Measurements from ENCODE around the gene CREBBP.

DNA sequence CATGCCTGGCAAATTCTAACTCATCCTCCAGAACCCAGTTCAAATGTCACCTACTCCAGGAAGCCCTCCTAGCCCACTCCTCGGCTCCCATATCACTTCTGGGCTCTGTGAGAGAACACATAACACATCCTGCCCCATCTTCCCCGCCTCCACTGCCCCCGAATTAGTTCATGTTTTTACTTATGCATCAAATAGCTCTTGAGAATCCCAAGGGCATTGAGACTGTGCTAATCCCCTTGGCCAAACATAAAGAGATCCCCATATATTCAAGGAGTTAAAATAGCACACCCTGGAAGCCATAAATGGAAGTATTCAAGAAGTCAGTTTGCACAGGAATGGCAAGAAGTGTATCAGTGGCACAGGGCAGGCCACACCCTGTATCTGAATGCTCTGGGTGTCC lies 2.0 kb upstream of the CREBBP start:
- TF ChIP-seq, protein P1, sequence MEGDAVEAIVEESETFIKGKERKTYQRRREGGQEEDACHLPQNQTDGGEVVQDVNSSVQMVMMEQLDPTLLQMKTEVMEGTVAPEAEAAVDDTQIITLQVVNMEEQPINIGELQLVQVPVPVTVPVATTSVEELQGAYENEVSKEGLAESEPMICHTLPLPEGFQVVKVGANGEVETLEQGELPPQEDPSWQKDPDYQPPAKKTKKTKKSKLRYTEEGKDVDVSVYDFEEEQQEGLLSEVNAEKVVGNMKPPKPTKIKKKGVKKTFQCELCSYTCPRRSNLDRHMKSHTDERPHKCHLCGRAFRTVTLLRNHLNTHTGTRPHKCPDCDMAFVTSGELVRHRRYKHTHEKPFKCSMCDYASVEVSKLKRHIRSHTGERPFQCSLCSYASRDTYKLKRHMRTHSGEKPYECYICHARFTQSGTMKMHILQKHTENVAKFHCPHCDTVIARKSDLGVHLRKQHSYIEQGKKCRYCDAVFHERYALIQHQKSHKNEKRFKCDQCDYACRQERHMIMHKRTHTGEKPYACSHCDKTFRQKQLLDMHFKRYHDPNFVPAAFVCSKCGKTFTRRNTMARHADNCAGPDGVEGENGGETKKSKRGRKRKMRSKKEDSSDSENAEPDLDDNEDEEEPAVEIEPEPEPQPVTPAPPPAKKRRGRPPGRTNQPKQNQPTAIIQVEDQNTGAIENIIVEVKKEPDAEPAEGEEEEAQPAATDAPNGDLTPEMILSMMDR (conservative IDR thresholded peaks at IDR 0.05 in 1 of 2, IDR thresholded peaks at IDR 0.05 in 1 of 2; ENCODE audit: low read depth in 1 of 2, low read length in 2 of 2), result no peak
- no peak for TF ChIP-seq EZH2 (IDR thresholded peaks at IDR 0.05; ENCODE audit: low read length, missing control alignments)
